Measurements from ENCODE around the gene COBL.

The COBL gene

DNA sequence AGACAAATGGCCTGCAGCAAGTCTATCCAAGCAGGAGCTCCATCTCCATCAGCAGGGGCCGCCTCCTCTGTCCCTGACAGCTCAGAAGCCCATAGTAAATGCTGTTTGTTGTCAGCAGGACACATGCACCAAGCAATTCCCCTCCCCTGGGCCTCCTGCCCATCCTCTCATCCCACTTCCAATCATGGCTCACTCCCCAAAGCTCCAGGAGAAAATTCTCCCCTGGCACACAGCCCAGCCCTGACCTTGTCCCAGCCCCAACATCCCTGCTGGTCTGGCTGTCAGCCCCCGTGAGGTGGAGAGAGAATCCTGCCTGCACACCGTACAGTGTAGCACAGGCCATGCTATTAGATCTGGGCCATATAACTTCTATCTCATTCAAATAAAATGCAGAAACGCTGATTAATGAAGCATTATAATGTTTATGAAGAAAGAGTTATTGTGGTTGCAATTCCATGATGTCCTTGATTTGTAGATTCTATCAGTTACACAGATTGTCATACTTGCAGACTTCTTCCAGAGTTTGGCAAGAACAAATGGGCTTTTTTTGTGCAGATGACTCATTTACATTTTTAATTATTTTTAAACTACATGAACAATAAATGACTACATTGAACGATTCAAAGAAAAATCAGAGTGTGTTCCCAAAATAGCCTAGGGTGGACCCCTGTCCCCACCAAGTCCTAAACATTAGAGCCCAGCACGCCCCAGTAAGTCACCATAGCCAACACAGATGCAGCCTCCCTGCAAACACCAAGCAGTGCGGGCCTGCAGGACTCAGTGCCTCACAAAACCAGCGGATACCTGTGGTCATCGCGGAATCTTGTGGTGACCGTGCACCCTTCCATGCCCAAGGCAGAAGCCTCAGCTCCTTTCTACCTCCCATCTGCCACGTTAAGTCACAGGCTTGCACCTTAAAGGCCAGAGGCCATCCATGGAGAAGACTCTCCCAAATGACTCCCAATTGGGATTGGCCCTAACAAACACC is 70.1 kb downstream of the COBL start:
- no peak for DNase-seq

GRCh38 chr7:51244885-51245284 is 71.7 kb downstream of the COBL start:
- no peak for DNase-seq

DNA sequence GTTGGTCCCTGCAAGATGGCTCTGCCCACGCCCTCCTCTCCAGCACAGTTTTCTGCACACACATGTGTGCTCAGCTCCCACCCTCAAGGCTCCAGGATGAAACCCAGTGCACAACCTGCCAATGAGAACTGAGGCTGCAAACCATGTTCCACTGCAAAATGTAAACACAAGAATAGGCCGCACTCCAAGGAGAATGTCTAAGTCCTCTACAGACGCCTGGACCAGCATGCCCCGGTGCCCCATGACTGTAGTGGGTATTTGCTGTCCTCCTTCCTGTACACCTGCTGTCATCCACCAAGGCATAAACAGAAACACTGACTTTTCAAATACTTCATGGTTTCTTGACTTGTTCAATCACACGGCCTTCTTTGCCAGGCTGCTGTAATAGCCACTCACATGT is 72.6 kb downstream of the COBL start:
- DNase-seq: no peak

GRCh38 chr7:51243631-51244030 is 73.0 kb downstream of the COBL start:
- no peak for DNase-seq

- no peak for DNase-seq
Observed at GRCh38 chr7:51242881-51243518, 73.6 kb downstream of the COBL start.

DNA sequence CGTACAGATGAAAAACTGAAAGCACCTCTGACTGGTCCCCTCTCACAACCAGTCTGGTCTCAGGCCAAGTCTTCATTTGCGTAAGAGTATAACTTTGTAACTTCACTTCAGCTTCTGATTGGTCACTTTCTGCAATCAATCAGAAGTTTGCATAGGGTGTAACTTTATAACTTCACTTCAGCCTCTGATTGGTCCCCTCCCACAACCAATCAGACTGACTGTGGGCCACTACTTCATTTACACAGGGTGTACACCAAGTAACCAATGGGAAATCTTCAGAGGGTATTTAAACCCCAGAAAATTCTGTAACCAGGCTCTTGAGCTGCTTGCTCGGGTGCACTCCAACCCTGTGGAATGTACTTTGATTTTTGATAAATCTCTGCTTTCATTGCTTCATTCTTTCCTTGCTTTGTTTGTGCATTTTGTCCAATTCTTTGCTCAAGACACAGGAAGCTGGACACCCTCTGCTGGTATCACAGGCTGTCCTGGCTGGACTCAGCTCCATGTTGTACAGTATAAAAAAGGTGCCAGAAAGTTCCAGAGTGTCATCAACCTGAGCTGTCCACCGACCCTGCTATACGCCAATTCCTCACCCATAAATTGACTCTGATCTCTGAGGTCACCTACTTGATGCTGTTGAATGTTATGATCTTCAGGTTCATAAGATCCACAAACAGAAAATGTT is 74.5 kb downstream of the COBL start:
- DNase-seq: no peak

- no peak for DNase-seq
Observed at GRCh38 chr7:51240868-51241267, 75.7 kb downstream of the COBL start.

DNA sequence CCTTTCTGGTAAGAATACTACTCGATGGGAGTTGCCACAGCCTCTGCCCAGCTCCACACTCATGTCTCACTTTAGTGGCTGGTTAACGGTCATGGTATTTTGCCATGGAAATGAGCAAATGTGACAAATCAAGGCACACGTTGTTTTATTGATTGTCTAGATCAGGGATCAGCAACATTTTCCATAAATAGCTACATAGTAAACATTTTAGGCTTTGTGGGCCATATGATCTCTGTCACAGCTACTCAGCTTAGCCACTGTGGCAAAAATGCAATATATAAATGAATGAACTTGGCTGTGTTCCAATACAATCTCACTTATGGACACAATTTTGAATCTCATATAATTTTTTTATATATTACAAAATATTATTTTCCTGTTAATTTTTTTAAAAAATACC is 76.9 kb downstream of the COBL start:
- no peak for DNase-seq

GRCh38 chr7:51238981-51239495 is 77.6 kb downstream of the COBL start:
- DNase-seq: no peak

GRCh38 chr7:51237446-51238133 is 79.0 kb downstream of the COBL start:
- no peak for DNase-seq

- no peak for DNase-seq
Observed at GRCh38 chr7:51236470-51237132, 80.0 kb downstream of the COBL start.

GRCh38 chr7:51235593-51236313 is 80.9 kb downstream of the COBL start:
- DNase-seq: no peak

GRCh38 chr7:51234609-51235308 is 81.8 kb downstream of the COBL start:
- DNase-seq: no peak

DNA sequence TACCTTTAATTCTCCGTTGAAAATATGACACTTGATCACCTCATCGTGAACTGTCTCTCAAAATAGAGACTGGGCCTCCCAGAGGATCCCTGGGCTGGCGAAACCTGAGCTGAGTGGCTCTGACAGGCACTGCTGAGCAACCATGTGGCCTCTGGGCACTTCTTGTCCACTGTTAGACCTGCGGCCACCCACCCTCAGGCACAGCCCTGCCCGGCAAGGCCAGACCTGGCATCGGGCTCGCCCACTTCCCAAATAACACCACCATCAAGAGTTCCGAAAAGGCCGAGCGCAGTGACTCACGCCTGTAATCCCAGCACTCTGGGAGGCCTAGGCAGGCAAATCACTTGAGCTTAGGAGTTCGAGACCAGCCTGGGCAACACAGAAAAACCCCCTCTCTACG is 82.5 kb downstream of the COBL start:
- no peak for DNase-seq

DNA sequence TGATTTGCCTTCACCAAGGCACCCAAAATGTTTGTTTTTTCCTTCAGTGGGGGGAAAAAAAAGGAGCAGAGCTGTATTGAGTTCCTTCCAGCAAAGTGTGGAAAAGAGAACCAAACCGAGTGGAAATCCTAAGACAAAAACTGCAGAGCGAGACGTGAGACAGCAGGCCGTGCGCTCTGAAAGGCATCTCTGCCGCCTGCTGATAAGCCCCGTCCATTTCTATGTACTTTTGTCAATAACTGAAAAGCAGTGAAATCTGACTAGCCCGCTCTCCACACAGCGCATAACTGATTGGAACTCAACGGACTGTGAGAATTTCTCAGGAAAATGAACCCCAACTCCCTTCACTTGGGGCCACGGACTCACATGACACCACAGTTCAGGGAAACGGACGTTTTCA is 83.2 kb downstream of the COBL start:
- DNase-seq: no peak

- DNase-seq: no peak
Observed at GRCh38 chr7:51230723-51231122, 85.9 kb downstream of the COBL start.

DNA sequence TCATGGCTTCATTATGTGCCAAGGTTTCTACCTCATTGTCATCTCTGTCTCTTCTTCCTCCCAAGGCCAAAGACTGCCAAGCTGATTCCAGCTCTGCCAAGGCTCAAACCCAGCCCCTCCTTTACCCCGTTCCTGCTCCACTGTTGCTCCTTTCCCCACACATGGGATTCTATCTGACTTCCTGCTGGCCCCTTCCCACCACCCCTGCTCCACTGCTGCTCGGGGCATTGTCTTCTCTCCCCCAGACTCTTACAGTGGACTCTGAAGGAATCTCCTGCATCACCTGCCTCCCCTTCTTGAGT is 86.3 kb downstream of the COBL start:
- DNase-seq: no peak

- no peak for DNase-seq
Observed at GRCh38 chr7:51229620-51230323, 86.8 kb downstream of the COBL start.

DNA sequence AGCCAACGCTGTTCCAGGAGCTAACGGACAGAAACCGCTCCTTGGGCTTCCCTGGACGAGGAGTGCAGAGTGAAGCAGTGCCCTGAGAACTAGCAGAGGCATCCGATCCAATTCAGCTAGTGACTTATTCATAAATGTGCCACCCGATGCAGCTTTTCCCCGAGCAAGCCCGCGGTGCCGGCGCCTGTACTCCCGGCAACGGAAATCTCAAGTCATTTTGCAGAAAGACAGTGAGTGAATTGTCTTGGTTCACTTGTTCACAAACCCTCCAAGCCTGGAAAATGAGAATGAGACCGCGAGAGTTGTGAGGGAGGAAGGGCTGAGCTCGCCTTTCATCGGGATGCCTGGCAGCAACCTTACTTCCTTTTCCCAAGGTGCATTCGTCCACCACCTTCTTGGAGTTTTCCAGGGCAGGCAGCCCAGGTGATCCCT is 87.5 kb downstream of the COBL start:
- no peak for DNase-seq

DNA sequence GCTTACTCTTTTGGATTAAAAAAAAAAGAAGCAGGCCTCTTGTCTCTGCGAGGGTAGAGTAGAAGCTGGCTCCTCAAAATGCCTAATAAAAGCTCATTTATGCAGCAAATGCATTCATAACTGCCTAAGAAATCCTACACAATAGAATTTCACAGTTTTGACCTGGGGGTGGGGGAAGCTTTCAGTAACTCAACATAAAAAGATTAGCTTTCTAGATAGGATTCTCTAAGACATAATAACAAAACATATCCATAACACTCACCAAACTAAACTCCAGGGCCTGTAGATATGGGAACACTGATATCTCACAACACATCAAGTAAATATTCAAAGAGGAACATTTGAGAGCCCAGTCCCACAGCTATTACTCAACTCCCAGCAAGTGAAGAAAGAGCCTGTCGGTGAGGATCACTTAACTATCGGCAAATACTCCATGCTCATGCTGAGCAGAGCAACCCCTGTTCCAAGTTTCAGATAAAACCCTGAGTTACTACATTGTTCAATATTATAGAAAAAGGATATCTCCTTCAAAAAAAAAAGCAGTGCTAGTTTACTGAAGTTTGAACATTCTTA is 88.1 kb downstream of the COBL start:
- no peak for DNase-seq
